Activated CD4-positive, alpha-beta T cell treated with anti-CD3 and anti-CD28 coated beads for 24 hours (primary cell): ENCODE measurements around the gene NHLRC4.
A peak's percentile ranks its signal among the peaks of the same experiment; 100 is the strongest.
"Not testable (repeated sequence)": the region's sequence is repeated elsewhere in the genome, so short reads cannot be mapped to it uniquely, and the experiment has no call there.

Source experiments
- DNase-seq, 2 donors: peaks; one replicate each; pipeline ENCODE4 v3.0.0-alpha.2; 2020; ENCODE audit warnings: low read depth in 2 of 2

NHLRC4 gene

GRCh38 chr16:597655-598054, 30.9 kb downstream of the NHLRC4 start:
- not testable (repeated sequence) for DNase-seq

- no peak for DNase-seq
These were observed 32.3 kb downstream of the NHLRC4 start for GRCh38 chr16:598823-599739.

DNA sequence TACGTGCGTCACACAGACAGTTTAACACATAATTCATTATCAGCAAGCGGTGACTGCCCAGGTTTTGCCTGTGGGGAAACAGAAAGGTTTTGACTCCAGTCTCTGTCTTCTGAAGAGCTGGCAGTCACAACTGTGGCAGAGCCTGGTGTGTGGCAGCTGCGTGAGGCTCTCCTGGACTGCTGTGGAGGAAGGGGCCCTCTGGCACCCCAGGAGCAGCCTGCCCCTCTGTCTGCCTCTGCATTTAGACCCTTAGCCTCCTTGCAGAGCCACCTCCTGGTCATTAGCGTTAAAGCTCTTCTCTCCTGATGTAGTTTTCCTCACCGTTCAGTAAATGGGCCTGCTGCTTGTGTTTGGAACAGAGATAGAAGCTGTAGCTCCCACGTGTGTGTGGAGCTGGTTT, 34.0 kb downstream of the NHLRC4 start:
- no peak for DNase-seq

DNA sequence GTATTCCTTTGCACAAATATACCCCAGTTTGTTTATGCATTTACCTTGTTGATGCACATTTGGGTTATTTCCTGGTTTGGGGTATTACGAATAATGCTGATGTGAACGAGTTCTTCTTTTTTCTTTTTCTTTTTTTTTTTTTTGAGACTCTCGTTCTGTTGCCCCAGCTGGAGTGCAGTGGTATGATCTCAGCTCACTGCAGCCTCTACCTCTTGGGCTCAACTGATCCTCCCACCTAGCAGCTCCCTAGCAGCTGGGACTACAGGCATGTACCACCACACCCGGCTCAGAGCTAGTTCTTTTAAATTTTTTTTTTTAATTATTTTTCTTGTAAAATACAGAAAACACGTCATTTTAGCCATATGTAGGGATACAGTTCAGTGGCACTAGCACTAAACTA, 37.1 kb downstream of the NHLRC4 start:
- DNase-seq = no peak

DNA sequence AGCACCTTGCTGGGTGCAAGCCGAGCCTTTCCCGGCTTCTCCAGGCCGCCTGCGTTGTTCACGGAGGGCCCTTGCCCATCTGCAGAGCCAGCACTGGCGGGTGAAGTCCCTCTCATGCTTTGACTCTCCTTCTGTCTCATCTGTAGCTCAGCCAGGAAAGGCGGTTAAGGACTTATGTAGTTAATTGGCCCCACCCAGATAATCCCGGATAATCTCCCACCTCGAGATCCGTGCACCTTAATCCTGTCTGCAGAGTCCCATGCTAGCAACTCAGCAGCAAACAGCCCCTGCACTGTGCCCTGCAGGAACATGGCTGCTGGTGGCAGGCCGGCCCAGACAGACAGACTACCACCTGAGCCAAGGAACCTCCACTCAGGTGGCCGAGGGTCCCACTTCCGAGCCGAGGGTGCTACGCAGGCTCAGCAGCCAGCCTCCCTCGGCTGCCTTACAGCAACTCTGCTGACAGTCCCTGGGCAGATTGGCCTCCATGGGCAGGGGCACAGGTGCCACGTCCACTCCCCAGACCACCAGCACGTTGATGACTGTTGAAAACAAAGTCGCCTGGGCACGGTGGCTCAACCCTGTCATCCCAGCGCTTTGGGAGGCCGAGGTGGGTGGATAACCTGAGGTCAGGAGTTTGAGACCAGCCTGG, 40.0 kb downstream of the NHLRC4 start:
- no peak for DNase-seq

DNA sequence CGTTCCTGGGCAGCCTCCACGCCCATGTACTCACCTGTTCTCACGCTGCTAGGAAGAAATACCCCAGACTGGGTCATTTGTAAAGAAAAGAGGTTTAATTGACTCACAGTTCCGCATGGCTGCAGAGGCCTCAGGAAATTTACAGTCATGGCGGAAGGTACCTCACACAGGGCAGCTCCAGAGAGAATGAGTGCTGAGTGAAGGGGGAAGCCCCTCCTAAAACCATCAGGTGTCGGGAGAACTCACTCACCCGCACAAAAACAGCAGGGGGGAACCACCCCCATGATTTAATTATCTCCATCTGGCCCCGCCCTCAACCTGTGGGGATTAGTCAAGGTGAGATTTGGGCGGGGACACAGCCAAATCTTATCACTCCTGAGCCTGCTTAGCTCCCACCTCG, 41.2 kb downstream of the NHLRC4 start:
- DNase-seq = peak in 1 of 2 donors; percentile 58

GRCh38 chr16:609316-609715, 42.5 kb downstream of the NHLRC4 start:
- DNase-seq = no peak

GRCh38 chr16:609984-610383, 43.2 kb downstream of the NHLRC4 start:
- no peak for DNase-seq

- peak; percentile 46 to 58 for DNase-seq
These were observed 43.9 kb downstream of the NHLRC4 start for GRCh38 chr16:610513-611381.

- DNase-seq = no peak
These were observed 48.3 kb downstream of the NHLRC4 start for GRCh38 chr16:615122-615521.

DNA sequence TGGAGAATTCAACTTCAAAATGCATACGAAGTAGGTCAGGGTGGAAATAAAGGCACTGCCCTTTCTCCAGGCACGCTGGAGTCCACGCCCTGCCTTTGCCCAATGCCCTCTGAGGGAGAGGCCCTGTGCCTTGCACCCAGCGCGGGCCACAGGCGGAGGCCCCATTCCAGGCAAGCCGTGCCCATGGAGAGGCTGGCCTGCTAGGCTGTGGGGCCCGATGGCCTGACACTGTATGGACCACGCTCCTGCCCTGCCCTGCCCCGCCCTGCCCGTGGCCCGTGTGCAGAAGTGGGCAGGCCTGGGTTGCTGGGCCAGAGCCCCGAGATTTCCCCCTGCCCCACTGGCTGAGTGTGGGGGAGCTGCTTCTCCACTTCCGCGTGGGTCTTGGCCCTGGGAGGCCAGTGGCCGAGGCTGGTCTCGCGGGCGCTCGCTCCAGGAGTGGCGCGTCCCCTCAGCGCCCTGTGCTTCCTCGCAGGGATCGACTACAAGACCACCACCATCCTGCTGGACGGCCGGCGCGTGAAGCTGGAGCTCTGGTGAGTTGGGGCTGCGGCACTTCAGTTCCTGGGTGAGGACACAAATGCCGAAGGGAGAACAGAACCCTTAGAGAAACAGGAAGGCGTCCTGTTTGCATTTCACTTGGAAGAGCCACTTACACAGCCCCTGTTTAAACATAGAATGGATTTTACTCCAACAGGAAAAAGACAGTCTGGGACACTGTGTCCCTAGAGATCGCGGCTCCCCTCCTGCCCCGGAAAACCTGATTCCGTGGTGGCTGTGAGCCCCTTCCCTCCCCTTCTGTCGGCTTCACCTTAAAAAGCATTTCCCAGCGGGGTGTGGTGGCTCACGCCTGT, 50.2 kb downstream of the NHLRC4 start:
- DNase-seq = no peak

GRCh38 chr16:617855-618254, 51.0 kb downstream of the NHLRC4 start:
- no peak for DNase-seq
